Mucosa of descending colon (tissue), 3 donors: ENCODE measurements around the gene ANKRD34C. TPM values are rescaled to one million over a fixed set of nuclear protein-coding genes. Genes with fewer than 3 reads are reported as not detected.

Experiments used
- ATAC-seq: fragments of 200-7000 bp; cut with Tn5 transposase; one replicate; pipeline ENCODE4 v1.9.1; 2020; ENCODE audit warnings: mild to moderate bottlenecking, moderate library complexity
- DNase-seq, 3 donors: peaks; one replicate each; pipeline ENCODE4 v3.0.0-alpha.2; 2020
- H3K36me3 ChIP-seq: fragments of 200-600 bp; one replicate; pipeline ENCODE4 v1.8.0; 2021; ENCODE audit warnings: low read depth, mild to moderate bottlenecking
- H3K4me1 ChIP-seq: fragments of 200-600 bp; one replicate; pipeline ENCODE4 v1.8.0; 2021; ENCODE audit warnings: low read depth, mild to moderate bottlenecking
- H3K4me3 ChIP-seq: fragments of 200-600 bp; one replicate; pipeline ENCODE4 v1.8.0; 2021; ENCODE audit warnings: mild to moderate bottlenecking
- H3K9me3 ChIP-seq: fragments of 200-600 bp; one replicate; pipeline ENCODE4 v1.8.0; 2021; ENCODE audit warnings: mild to moderate bottlenecking
- CTCF ChIP-seq: fragments of 200-600 bp; IDR thresholded peaks from one replicate; pipeline ENCODE4 v1.8.0; 2022; ENCODE audit warnings: antibody characterized with exemption, mild to moderate bottlenecking
- intact Hi-C, 2 donors: fragments of 100-400 bp; cut with DNase I in 1 of 2; cut with micrococcal nuclease in 1 of 2; formaldehyde crosslinking; loops; one replicate each; pipeline versions ENCODE4 v1.11.0 to v1.11.1; 2022; cut with DNase I, micrococcal nuclease
- total RNA-seq, 3 donors: library from RNA; stranded (reverse); fragmentation: NEBNext Ultra II Directional in 2 of 3; extraction: Animal tissue kit (Norgen Biotek cat#: 25700) in 2 of 3; gene quantifications; one replicate each; pipeline versions ENCODE4 v1.2.1 to v1.2.4, GENCODE V29; 2021 to 2023
- donor health status: DM: no; HTN: no; CAD: no; lungs with moderate emphysema.
- donor health status: DM: no; HTN: no; CAD: no.
- donor health status: DM: no; HTN: yes; CAD: no.

ANKRD34C gene
- total RNA-seq, 3 donors from 2014 or later: 0.06 TPM; not detected in 2

GRCh38 chr15:79299126-79299840 lies 16.8 kb downstream of the ANKRD34C start:
- no peaks in the 10 kb centered on the region for H3K4me1 ChIP-seq
- no peak for ATAC-seq
- intact Hi-C loops: no loop called here
- H3K36me3 ChIP-seq: no peaks in the 10 kb centered on the region
- TF ChIP-seq CTCF: no peak
- H3K4me3 ChIP-seq: no peak overlapping the region
- DNase-seq: no peak
- no peaks in the 10 kb centered on the region for H3K9me3 ChIP-seq

GRCh38 chr15:79299841-79300235 lies 17.3 kb downstream of the ANKRD34C start:
- ATAC-seq (no peak), DNase-seq (no peak)
- no peaks in the 10 kb centered on the region for H3K36me3 ChIP-seq
- no peak for TF ChIP-seq CTCF
- intact Hi-C loops: no loop called here
- no peaks in the 10 kb centered on the region for H3K9me3 ChIP-seq
- H3K4me1 ChIP-seq: no peaks in the 10 kb centered on the region
- H3K4me3 ChIP-seq: no peak overlapping the region

- H3K4me1 ChIP-seq: peaks cover 6% of the 10 kb centered on the region
- ATAC-seq: no peak
- intact Hi-C loops: no loop called here
Measured at GRCh38 chr15:79307251-79307650, 24.7 kb downstream of the ANKRD34C start.

GRCh38 chr15:79308874-79309273 lies 26.4 kb downstream of the ANKRD34C start:
- Histone ChIP-seq H3K36me3 (no peaks in the 10 kb centered on the region), H3K4me1 (peaks cover 12% of the 10 kb centered on the region), H3K4me3 (no peak overlapping the region), H3K9me3 (no peaks in the 10 kb centered on the region)
- DNase-seq: no peak
- no peak for TF ChIP-seq CTCF
- no peak for ATAC-seq
- intact Hi-C loops: no loop called here

More at GRCh38 chr15:79307251-79307650, 24.7 kb downstream of the ANKRD34C start:
- no peaks in the 10 kb centered on the region for H3K9me3 ChIP-seq
- TF ChIP-seq CTCF: no peak
- no peak for DNase-seq
- H3K4me3 ChIP-seq: no peak overlapping the region
- H3K36me3 ChIP-seq: no peaks in the 10 kb centered on the region

GRCh38 chr15:79310612-79310984 lies 28.1 kb downstream of the ANKRD34C start:
- no peak for TF ChIP-seq CTCF
- DNase-seq: no peak
- H3K4me3 ChIP-seq: no peak overlapping the region
- H3K36me3 ChIP-seq: no peaks in the 10 kb centered on the region
- H3K9me3 ChIP-seq: no peaks in the 10 kb centered on the region
- peaks cover 12% of the 10 kb centered on the region for H3K4me1 ChIP-seq
- intact Hi-C loops: no loop called here
- peak; percentile 42 for ATAC-seq
